Right renal pelvis (tissue), 4 donors: Measurements from ENCODE around the gene LSP1. TPM values are rescaled to one million over a fixed set of nuclear protein-coding genes. Genes with fewer than 3 reads are reported as not detected.
"Not testable (repeated sequence)": the region's sequence is repeated elsewhere in the genome, so short reads cannot be mapped to it uniquely, and the experiment has no call there.

Experiments used
- DNase-seq, 4 donors: peaks; one replicate each; pipeline ENCODE4 v3.0.0-alpha.2; 2013; ENCODE audit warnings: low read depth in 4 of 4, low spot score in 3 of 4, missing footprints in 1 of 4
- polyA plus RNA-seq, 4 donors: library from polyadenylated mRNA; unstranded; fragments of 120-200 nt; gene quantifications; one replicate each; pipeline ENCODE4 v1.2.1, GENCODE V29; 2013; ENCODE audit not compliant: insufficient read length in 4 of 4

Gene LSP1, protein sequence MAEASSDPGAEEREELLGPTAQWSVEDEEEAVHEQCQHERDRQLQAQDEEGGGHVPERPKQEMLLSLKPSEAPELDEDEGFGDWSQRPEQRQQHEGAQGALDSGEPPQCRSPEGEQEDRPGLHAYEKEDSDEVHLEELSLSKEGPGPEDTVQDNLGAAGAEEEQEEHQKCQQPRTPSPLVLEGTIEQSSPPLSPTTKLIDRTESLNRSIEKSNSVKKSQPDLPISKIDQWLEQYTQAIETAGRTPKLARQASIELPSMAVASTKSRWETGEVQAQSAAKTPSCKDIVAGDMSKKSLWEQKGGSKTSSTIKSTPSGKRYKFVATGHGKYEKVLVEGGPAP
- polyA plus RNA-seq = 1 to 10 TPM; 5.0 to 8.9 (median 6.4) TPM

DNA sequence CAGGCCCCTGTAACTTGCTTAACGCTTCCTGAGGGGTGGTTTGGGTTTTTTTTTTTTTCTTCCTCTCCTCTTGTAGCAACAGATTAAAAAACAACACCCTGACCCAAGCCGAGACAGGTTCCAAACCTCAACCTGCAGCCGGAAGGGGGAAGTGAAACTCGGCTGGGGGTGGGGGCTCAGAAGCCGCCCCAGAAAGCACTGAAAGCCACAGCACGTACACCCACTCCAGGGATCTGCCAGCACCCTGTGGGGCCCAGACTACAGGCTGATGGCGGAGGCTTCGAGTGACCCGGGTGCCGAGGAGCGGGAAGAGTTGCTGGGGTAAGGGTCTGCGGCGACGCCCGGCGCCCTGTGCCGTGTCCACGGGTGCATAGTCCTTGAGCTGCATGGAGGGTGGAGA lies at the start of gene LSP1:
Gene LSP1, plus strand, starts transcription at position 208 of the 400 bp plus-strand sequence. Its CDS starts 61 bp downstream, at position 269.
- no peak for DNase-seq

DNA sequence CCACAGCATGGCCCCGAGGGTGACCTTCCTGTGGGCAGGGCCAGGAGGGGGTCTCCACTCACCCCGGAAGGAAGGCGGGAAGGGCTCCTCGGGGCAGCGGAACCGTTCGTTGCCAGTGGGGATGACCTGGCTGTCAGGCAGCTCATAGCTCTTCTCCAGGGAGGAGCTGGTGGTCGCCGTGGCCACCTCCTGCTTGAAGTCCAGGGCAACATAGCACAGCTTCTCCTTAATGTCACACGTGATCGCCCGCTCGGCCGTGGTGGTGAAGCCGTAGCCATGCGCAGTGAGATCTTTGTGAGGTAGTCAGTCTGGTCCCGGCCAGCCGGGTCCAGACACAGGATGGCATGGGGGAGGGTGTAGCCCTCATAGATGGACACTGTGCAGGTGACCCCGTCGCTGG lies 49.6 kb upstream of the LSP1 start:
- no peak for DNase-seq

DNA sequence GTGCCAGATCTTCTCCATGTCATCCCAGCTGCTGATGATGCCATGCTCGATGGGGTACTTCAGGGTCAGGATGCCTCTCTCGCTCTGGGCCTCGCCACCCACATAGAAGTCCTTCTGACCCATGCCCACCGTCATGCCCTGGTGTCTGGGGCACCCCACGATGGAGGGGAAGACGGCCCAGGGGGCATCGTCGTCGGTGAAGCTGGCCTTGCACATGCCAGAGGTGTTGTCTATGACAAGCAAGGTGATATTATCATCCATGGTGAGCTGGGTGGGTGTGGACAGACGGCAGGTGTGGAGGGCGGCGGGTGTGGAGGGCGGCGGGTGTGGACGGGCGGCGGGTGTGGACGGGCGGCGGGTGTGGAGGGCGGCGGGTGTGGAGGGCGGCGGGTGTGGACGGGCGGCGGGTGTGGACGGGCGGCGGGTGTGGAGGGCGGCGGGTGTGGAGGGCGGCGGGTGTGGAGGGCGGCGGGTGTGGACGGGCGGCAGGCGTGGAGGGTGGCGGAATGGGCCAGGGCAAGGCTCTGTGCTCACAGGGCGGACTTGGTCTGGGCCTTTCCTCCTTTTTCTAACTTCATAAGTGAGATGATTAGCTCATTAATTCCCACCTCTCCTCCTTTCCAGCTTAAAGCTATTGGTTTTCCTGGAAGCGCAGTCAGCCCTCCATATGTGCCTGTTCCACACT lies 48.9 kb upstream of the LSP1 start:
- not testable (repeated sequence) for DNase-seq

DNA sequence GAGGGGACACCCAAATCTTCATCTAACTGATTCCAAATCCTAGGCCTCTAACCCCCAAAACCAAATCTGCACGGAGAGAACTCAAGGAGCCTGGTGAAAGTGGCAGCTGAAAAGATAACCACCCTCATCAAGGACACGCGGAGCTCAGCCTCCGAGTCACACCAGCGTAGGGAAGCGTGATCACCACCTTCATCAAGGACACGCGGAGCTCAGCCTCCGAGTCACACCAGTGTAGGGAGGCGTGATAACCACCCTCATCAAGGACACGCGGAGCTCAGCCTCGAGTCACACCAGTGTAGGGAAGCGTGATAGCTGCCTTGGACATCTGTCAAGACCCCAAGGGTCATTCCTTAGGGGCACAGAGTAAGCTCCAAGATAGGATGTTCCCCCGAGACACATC lies 47.4 kb upstream of the LSP1 start:
- DNase-seq = no peak

DNA sequence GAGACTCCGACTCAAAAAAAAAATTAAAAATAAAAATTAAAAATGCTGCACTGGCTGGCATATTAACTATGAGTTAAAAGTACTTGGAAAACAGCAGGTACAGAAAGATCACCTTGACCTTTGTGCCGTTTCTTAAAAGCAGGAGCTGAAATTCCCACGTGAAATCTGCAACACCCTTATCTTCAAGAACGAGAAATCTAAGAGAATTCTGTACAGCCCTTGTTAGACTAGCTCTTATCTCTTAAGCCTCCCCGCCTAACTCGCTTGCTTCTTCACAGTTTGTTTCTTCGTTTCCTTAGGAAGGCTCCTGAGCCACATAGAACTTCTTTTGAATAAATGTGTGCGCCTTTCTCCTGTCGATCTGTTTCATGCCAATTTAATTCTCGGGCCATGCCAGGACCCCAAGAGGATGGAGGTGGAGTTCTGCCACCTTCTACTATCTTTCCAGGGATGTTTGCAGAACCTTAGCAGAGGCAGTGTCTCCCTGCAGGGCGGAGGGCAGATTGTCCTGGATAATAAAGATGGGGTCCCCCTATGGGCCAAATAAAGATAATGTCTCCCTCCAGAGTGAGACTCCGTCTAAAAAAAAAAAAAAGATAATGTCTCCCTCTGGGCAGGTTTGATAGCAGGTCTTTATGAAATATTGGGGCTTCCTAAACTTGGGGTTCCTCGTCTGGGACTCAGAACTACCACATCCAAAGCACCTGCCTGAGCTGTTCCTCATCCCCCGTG lies 45.5 kb upstream of the LSP1 start:
- DNase-seq = no peak

DNA sequence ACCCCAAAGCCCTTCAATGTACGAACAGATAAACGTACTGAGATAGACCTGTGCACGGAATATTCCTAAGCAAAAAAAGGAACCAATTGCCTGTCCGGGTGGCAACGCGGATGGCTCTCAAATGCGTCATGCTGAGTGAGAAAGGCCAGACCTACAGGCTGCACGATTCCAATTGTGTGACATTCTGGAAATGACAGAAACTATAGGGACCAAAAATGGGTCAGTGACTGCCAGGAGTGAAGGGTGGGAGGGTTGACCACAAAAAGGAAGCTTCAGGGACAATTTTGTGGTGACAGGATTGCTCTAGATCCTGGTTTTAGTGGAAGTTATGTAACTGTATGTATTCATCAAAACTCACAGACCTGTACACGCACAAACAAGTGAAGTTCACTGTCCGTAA lies 42.1 kb upstream of the LSP1 start:
- no peak for DNase-seq

DNA sequence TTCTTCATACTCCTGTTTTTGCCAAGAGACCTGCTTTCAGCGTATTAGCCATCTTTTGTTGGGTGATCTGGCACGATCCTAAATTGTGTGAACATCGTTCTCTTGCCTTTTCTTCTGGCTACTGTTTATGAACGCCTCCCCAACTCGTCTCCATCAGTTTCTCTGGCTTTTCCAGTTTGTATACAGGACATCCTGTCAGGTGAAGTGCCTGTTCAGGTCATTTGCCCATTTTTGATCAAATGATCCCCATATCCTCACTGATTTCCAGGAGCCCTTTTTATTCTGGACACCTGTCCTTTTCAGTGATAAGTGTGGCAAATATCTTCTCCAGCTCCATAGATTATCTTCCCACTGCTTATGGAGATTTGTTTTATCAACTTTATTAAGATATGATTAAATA lies 40.6 kb upstream of the LSP1 start:
- no peak for DNase-seq

DNA sequence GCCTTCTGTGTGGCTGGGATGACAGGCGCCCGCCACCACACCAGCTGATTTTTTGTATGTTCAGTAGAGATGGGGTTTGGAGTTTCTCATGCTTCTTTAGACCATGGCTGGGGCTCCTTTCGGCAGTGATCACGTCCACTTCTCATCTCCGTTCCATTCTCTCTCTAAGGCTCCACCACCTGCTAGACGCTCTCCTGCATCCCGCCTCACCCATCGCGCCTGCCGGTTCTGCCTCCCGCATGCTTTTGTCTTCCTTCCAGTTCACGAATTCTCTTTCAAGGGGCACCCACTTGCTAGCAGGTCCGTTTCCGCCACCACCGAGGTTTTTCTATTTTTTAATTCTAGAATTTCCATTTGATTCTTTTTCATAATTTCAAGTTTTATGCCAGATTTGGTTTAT lies 40.1 kb upstream of the LSP1 start:
- no peak for DNase-seq

DNA sequence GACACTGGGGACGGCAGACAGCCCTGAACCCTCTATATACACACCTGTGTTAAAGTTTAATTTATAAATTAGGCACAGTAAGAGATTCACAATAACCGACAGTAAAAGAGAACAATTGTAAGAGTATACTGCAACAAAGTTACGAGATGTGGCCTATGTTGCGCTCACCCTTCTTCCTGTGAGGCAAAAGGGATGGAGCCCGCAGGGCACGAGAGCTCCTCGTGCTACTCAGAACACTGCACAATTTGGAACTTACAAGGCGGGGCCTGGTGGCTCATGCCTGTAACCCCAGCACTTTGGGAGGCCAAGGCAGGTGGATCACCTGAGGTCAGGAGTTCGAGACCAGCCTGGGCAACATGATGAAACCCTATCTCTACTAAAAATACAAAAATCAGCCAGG lies 39.5 kb upstream of the LSP1 start:
- DNase-seq = not testable (repeated sequence)

DNA sequence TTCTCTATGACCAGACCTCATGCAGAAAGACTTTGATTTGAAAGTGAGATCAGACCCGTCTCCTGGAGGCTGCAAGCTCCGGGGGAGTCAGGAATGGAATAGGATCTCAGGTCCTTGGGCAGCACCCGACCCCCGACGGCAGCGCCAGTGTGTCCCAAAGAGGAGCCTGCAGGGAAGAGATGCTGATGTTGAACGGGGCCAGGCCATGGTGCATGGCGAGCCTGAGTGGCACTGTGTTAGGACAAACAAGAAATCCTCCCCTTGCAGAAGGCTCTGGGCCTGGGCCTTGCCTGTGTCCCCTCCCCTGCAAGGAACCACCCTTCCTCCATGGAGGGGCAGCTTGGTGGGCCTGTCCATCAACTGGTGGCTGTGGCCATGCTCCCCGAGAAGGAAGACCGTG lies 38.2 kb upstream of the LSP1 start:
- DNase-seq = no peak

DNA sequence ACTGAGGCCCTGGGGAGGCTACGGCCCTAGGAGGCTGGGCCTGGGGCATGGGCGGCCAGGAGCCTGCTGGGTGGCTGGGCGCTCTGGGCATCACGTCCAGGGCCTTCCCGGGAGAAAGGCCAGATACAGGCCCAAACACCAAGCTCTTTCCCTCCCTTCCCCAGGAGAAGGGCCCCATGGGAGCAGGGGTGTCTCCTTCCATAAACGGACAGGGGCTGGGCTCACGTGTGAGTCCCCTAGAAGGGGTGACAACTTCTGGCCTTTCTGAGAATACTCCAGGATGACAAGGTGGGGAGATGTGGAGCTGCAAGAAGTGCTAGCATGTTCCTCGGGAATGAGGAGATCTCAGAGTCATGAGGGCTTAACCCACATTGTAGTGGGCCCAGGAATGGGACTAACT lies 37.6 kb upstream of the LSP1 start:
- no peak for DNase-seq

DNA sequence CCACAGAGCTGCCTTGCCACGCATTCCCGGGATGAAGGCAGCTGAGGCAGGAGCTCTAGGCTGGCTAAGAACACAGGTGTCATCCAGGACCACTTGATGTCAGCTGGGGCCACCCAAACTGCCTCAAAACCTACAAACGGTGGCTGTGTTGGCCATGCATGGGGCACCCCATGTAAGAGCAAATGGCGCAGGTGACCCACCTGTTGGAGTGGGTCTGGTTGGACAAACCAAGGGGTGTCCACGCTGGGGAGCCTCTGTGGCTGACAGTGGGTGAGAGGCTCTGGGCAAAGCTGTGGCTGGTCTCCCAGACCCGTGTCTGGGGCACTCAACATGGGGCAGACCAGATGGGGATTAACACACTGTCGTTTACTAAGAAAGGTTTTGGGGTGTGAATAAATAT lies 37.1 kb upstream of the LSP1 start:
- no peak for DNase-seq

DNA sequence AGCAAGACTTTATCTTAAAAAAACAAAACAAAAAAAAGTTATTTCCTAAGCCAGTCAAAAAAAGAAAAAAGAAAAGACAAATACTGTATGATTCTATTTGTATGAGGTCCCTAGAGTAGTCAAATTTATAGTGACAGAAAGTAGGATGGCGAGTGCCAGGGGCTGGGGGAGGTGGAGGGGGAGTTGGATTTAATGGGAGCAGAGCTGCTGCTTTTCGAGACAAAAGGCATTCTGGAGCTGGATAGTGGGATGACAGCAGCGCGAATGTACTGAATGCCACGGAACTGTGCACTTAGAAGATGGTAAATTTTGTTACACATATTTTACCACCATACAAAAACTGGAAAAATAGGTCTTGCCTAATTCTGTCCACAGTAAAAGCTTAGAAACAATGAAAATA lies 35.9 kb upstream of the LSP1 start:
- DNase-seq = no peak

DNA sequence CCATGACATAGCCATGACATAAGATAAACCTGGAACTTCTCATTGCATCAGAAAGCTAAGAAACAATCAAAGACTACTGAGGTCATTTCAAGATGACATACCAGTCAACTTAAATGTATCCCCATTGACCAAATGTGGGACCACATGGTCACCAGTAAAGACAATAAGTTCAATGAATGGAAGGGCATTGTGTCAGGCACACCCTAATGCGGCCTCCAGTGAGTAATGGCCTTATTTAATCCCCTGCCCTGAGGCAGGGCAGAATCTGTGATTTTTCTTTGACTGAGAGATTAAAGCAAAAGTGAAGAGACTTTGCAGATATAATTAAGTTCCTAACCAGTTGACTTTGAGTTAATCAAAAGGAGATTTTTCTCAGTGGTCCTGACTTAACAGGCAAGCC lies 35.4 kb upstream of the LSP1 start:
- no peak for DNase-seq

DNA sequence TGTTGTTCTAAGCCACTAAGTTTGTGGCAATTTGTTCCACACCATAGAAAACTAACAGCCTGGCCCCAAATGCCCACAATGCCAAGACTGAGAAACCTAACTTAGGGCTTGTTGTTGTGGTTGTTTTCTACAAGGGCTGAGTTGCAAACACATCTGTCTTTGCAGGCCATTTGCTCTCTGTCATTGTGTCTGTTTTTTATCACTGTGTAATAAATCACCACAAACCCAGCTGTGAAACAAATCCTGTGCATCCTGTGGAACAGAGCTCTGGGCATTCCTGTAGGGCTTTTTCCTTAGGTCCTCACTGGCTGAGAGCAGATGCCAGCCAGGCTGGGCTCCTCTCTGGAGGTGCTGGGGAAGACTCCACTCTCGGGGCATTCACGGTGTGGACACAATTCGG lies 33.8 kb upstream of the LSP1 start:
- no peak for DNase-seq

DNA sequence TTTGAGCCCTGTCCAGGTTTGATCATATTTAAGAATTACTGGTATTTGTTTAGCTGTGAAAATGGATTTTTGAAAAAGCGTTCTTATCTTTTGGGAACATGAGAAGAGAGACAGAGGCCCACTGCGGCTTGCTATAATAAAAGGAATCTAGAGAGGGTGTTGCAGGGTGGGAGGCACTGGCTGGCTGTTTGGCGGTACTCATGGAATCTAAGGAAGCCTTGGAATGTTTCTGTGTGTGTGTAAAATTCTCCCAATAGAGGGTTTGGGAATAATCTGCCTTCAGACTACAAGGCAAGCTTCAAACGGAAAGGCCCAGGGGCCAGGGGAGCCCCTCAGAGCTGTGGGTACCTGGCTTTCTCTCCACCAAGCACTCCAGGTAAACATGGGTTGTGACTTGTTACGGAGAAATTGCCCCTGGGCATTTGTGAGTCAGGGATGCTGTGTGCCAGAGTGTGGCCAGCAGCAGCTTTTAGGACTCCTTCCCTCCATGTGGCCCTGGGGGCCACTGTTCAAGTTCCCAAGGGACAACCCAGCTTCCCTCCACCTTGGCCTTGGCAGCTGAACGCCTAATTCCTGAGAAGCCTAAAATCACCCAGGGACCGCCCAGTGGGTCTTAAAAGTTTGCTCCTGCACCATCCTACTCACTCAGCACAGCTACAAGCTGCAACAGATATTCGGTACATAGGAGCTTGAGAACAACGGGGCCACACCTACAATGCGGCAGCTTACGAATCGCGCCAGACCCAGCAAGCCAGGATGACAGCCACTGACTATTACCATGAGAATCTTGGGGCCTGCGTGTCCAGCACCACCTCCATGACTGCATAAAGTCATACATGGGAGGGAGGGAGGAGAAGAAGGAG lies 32.2 kb upstream of the LSP1 start:
- no peak for DNase-seq

DNA sequence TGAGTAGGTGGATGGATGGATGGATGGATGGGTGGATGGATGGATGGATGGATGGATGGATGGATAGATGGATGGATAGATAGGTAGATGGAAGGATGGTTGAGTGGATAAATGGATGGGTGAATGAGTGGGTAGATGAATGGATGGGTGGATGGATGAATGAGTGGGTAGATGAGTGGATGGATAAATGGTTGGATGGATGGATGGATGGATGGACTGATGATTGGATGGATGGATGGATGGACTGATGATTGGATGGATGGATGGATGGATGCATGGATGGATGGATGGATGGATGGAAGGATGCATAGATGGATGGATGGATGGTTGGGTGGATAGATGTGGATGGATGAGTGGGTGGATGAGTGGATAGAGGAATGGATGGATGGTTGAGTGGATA lies 31.3 kb upstream of the LSP1 start:
- no peak for DNase-seq

DNA sequence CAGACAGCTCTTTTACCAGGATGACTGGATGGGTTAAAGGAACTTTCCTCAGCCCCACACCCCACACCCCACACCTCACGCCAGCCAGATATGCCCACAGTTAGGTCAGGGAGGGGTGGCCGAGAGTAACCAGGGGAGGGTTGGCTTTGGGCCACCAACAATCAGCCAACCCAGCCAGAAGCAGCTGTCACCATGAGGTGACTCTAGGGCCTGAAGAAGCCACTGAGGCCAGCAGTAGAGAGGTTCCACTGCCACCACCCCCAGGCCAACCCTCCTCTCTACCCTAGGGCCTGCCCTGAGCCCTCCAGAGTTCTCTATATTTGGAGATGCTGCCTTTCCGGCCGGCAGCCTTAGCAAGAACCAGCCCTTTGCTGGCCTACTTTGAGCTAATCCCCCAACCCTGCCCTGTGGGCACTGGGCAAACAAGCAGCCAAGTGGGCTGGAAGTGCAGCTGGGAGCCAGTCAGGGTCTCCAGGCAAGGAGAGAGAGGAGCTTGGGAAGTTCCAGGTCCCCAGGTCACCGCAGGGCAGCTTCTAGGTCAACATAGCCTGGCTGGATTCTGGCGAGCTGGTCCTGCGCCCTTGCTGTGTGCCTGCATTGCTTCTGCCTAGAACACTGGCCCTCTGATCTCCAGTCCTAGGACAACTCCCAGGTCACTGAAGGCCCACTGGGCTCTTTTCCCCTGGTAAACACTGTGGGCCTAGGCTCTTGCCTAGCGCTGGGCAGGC lies 30.1 kb upstream of the LSP1 start:
- no peak for DNase-seq

DNA sequence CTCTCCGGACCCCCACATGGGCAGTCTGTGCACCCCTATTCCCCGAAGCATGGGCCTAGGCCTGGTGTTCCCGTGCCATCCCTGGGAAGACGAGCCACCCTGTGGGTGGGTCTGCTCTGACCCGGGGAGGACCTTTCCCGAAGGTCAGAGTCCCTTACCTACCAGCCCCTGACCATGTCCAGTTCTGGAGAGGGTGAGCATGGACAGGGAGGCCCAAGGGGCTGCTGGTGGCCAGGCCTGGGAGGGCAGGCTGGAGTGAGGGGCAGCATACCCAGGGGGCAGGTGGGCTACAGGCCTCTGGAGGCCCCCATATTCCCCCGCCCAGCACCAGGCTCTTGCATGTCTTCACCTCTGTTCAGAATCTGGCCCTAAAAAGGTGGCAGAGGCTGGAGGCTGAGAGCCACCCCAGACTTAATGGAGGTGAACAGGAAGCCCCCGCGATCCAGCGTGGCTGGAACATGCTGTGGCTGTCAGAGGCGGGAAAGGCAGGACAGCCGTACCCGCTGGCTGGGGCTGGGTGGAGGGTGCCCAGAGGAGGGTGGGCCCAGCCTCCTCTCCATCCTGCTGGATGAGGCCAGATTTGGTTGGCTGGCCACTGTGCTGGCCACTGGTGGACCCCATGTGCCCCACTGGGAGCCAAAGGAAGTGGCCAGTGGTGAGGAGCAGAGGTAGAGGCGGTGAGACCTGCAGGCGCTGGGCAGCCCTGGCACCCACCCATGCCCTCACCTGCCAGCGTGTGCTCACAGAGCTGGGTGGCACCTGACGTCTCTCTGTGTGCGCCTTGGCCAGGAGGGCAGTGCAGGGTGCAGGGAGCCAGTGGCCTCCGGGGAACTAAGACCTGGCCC lies 29.3 kb upstream of the LSP1 start:
- DNase-seq = no peak
